HG03565 (cell line): Measurements from ENCODE around the gene LSP1.

ENCODE experiments used
- ATAC-seq: cut with Tn5 transposase; IDR thresholded peaks from one replicate; pipeline ENCODE4 v1.9.1; 2021; ENCODE audit warnings: mild to moderate bottlenecking, moderate library complexity; ENCODE audit not compliant: unreplicated experiment

The LSP1 gene

DNA sequence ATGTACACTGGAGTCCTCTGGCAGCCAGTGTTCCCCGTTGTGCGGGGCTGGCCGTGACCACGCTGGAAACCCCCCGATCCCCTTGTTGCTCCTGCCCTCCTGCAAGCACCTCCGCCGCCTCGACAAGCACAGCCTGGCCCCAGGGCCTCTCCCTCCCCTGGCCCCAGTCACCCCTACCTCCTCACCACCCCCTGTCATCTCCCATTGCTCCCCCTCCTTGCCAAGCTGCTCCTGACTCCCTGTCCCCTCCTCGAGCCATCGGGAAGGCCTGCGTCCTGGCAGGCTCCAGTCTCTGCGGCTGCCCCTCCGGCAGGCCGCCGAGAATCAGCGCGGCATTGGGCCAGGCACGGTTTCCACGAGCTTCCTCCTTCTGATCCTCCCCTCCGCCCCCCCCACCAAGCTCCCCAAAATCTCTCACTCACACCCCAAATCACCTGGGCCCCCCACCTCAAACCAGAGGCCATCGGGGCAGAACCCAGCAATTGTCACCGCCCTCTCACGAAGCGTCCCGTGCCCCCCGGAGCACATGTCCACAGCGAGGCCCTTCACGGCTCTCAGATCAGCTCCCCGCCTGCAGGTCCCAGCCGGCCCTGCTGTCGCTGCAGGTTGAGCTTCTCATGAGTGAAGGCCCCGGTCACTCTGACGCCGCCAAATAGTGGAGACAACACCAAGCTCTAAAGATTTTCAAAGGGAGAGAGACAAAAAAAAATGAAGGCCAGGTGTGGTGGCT, 5.7 kb upstream of the LSP1 start:
- ATAC-seq = no peak

GRCh38 chr11:1847926-1848639, 4.8 kb upstream of the LSP1 start:
- no peak for ATAC-seq

GRCh38 chr11:1848640-1849430, 4.0 kb upstream of the LSP1 start:
- ATAC-seq = no peak

DNA sequence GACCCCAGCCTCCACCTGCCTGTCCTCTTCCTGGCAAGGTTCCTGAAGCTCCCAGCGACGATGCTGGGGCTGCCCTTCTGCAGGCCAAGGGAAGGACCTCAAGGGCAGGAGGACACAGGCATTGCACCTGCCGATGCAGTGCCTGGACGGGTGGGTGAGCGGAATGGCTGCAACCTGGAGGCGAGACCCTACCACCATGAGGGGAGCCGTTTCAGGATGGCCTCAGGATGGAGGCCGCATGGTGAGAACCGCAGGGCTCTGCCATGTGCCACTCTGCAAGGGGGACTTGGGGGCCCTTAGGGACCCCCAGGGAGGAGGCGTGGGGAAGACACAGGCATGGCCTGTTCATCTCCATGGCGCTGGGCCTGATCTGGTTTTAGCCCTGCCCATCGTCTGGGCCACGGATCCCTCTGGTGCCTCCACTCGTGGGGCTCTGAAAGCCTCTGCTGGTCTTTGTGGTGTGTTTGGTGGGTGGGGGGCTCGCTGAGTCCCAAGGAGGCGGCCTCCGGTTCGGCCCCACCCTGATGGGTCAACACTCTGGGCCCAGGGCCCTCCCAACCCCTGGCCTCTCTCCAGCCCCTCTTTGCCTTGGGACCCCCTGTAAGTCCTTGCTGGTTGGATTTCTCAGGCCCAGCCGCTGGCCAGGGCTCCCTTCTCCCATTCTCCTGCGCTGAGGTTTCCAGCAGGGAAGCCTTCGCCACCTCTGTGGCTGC, 1.3 kb upstream of the LSP1 start:
- no peak for ATAC-seq

- no peak for ATAC-seq
Measured at GRCh38 chr11:1852271-1852876, 510 bp upstream of the LSP1 start.

DNA sequence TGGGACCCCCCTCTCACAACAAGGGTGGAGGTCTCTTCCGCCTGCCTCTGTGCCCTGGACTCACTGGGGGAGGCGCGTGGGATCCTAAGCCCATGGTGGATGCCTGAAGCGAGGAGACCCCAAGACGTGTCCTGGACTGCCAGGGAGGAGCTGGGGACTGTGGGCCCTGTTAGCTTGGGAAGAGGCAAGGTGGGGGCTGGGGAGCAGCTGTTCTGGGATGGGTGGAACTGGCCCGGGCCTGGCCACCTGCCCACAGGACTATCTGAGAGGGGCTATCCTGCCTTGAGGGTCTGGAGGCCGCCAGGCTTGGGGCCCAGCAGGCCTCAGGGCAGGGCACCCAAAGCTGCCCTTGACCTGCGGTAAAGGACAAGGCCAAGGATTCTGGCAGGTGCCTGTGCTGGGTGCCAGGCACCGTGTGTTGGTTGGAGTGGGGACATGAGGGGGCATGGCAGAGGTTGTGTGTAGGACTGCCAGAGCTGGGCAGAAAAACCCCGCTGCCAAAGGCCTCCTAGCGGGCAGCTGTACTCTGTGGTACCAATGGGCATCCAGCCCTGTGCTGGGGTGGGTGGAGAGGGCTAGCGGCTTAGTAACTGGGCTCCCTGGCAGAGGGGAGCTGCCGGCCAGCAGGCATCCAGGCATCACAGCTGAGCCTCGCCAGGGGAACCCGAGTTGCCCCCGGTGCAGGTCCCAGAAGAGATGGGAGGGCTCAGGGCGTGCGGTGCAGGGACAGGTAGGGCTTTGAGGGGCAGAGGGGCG, 670 bp downstream of the LSP1 start:
- ATAC-seq = no peak

DNA sequence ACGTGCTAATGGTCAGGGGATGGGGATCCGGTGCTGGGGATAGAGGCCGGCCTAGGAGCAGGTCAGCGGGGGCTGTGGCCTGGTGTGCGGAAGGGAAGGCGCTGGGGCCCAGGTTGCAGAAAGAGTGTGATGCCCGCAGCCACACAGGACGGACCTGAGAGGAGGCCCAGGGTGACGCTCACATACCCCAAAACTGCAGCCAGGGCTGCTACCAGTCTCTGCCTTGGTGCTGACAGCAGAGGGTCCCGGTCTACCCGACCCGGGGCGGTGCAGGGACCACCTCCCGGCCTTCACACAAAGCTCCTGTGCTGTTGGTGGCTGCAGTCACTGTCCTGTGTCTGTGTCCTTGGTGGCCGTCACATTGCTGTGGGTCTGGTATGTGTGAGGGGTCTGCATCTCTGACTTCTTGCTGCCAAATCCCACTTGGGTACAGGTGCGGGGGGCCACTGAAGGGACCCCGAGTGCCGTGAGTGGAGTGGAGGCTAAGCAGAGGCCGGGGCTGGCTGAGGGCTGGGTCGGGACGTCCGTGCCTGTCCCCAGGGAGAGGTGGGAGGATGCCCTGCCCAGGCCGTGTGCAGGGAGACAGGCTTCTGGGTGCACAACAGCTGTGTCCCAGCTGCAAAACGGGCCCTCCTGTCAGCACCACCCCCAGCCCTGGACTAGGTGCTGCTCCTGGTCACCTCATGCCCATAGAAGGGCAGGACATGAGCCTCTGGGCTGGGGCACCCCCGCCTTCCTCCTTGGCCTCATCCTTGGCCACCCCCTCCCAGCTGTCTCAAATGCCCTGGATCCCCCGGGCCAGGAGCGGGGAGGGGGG, 1.5 kb downstream of the LSP1 start:
- no peak for ATAC-seq

DNA sequence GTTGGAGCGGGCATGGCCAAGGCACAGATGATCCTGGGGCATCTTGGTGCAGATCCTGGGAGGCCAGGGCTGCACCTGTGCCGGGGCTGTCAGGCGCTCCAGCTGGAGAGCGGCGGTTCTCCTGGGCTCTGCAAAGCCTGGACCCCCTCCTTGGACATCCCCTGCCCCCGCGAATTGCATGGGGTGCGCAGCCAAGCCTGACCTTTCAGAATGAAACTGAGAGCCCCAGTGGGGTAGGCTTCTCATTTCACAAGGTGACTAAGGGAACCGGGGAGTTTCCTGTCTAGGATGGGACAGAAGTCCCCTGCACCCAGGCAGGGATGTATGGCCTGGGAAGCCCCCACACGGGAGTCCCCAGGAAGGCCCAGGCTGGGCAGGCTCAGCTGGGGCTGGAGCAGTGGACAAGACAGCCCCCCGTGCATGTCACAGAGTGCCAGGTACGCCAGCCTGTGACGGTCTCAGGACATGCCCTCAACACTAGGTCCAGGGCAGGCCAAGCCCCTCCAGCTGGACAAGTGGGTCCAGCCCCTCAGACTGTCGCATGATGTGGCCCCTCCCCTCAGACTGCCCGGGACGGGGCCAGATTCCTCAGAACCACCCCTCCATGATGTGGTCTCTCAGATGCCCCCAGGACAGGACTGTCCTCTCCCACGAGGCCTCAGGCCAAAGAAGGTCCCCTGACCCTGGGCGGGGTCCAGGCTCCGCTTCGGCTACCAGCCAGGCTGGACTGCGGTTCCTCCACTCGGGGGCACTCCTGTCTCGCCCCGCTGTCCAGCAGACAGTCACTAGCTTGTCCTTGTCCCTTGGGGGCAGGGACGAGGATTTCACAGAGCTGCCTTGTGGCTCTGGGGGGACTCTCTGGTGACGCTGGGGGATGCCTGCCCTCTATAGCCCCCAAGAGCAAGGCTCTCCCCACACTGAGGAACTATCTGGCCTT, 2.3 kb downstream of the LSP1 start:
- ATAC-seq = peak; percentile 28

DNA sequence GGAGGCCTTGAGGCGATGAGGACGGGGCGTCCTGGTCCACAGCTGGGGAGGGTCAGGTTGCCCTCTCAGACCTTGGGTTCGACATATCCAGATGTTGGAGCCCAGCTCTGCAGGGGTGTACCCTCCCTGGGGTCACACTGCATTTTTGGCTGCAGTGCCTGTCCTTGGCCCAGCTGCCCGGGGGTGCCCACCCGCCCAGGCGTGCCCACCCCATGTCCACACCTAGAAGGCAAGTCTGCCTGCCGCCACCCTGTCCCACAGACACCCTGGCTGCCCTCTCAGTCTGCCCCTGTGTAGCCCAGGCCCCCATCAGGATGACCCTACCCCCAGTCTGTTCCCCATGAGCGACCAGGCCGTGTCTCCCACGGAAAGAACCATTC, 3.0 kb downstream of the LSP1 start:
- ATAC-seq = no peak

- ATAC-seq = no peak
Measured at GRCh38 chr11:1856306-1857005, 3.6 kb downstream of the LSP1 start.

DNA sequence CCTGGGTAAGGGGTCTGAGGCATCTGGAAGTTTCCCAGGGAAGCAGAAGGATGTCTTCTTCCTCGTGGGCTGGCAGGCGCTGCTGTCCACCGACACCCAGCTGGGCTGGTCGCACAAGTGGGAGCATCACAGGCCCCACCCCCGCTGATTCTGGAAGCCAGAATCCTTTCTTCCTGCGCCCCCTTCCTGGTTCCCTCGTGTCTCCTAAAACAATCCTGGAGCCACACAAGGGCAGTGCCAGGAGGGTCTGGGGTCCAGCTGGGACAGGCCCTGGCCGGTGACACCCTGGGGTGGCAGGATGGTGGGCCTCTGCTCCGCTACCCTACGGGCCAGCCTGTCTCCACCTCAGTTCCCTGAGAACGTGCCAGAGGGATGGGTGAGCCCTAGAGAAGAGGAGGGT, 4.2 kb downstream of the LSP1 start:
- no peak for ATAC-seq

DNA sequence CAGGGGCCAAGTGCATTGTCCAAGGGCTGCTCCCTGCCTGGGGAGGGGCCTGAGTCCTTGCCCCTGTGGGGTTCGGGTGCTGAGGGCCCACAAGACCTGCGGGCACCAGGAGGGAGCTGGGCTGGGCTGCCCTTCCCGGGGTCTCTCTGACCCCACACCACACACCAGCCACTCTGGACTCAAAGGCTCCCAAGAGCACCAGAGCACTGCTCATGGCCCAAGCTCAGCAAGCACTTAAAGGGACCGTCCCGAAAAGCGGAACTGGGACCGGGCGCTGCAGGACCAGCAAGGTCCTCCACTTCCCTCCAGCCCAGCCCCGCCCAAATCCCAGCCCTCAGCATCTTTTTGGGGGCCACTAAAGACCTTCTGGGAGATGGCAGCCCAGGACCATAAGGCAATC, 5.3 kb downstream of the LSP1 start:
- no peak for ATAC-seq

GRCh38 chr11:1858576-1858975, 5.7 kb downstream of the LSP1 start:
- no peak for ATAC-seq

DNA sequence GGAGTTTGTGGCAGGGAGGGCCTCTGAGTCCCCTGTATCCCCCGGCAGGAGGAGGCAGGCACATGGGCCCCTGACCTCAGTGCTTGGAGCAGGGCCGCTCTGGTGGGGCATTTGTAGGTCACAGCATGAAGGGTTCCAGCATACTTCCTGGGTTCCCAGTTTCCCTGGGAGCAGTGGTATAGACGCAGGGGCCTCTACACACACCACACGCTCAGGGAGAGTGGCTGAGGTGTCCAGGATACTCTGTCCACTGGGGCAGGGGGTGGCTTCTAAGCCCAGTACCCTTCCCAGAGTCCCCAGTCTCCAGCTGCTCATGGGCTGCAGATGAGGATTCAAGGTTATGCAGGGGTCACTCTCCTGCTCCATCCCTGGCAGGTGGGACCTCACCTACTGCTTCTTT, 6.1 kb downstream of the LSP1 start:
- no peak for ATAC-seq

DNA sequence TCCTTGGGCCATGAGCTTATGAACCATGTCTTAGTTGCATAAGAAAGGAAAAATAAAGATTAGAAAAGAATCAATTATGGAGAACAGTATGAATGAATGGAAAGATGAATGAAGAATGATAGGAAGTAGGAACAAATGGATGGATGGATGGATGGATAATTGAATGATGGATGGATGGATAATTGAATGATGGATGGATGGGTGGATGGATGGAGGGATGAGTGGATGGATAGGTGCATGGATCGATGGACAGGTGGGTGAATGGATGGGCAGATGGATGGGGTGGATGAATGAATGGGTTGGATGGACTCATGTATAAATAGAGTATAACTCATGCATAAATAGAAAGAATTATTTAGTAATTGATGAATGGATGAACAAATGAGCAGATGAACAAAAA, 7.2 kb downstream of the LSP1 start:
- ATAC-seq = no peak

DNA sequence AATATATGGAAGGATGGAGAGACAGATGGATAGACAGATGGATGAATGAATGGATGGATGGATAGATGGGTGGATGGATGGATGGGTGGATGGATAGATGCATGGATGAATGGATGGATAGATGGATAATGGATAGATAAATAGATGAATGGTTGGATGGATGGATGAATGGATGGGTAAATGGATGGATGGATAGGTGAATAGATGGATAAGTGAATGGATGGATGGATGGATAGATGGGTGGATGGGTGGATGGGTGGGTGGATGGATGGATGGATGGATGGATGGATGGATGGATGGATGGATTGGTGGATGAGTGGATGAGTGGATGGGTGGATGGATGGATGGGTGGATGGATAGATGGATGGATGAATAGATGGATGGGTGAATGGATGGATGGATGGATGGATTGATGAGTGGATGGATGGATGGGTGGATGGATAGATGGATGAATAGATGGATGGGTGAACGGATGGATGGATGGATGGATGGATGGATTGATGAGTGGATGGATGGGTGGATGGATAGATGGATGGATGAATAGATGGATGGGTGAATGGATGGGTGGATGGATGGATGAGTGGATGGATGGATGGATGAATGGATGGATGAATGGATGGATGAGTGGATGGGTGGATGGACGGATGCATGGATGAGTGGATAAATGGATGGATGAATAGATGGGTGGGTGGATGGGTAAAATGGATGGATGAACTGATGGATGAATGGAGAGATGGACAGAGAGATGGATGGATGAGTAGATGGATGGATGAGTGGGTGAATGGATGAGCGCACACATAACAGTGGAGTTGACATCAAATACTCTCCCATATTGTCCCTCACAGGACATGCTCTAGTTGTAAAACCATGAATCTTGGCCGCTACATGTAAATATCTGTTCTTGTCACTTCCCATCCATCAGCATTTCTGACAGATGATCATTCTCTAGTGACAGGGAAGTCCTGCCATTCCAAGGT, 8.8 kb downstream of the LSP1 start:
- ATAC-seq = no peak
